ENCODE measurements around the gene CLCA1. TPM values are rescaled to one million over a fixed set of nuclear protein-coding genes. Genes with fewer than 3 reads are reported as not detected.

Gene CLCA1
- total and polyA plus RNA-seq, 2 experiments from 2014 or later: not detected

GRCh38 chr1:86436041-86436440, 32.7 kb upstream of the CLCA1 start:
- H3K27me3 Mint-ChIP-seq (ENCODE audit: insufficient read depth, low read depth, poor library complexity): no peaks in the 10 kb centered on the region
- H4K20me1 ChIP-seq (replicated peaks; ENCODE audit: insufficient read depth): no peaks in the 10 kb centered on the region
- H3K36me3 ChIP-seq (ENCODE audit: insufficient read depth): no peaks in the 10 kb centered on the region
- H3K4me3 ChIP-seq: no peak overlapping the region
- H3K4me3 Mint-ChIP-seq: no peak overlapping the region
- no peaks in the 10 kb centered on the region for H3F3A ChIP-seq (replicated peaks; ENCODE audit: low read depth)
- no peaks in the 10 kb centered on the region for H3K4me1 Mint-ChIP-seq
- ATAC-seq: no peak
- H3K9me2 ChIP-seq (ENCODE audit: insufficient read depth): no peaks in the 10 kb centered on the region
- H3K27ac ChIP-seq (ENCODE audit: low read depth): no peak overlapping the region
- H3K9me3 Mint-ChIP-seq: no peaks in the 10 kb centered on the region
- no peak for DNase-seq (ENCODE audit: low spot score)
- no peak overlapping the region for H2AFZ ChIP-seq
- H3K79me2 ChIP-seq (replicated peaks; ENCODE audit: insufficient read depth): no peaks in the 10 kb centered on the region
- H3K4me1 ChIP-seq (ENCODE audit: insufficient read depth): no peaks in the 10 kb centered on the region
- no peak overlapping the region for H3K4me2 ChIP-seq
- H3K36me3 Mint-ChIP-seq (ENCODE audit: low read depth): no peaks in the 10 kb centered on the region
- H3K27ac Mint-ChIP-seq: no peak overlapping the region
- no peaks in the 10 kb centered on the region for H3K27me3 ChIP-seq (ENCODE audit: insufficient read depth)
- TF ChIP-seq POLR2AphosphoS5 (IDR thresholded peaks at IDR 0.05; ENCODE audit: low read depth) (no peak), ZNF114 (CRISPR knock-in tag; IDR thresholded peaks at IDR 0.05) (no peak), CTCF (conservative IDR thresholded peaks at IDR 0.05; ENCODE audit: low read depth in 2 of 2) (no peak), CREB1 (CRISPR knock-in tag; IDR thresholded peaks at IDR 0.05; ENCODE audit: low read depth) (no peak), JUNB (IDR thresholded peaks at IDR 0.05; ENCODE audit: unreplicated experiment) (no peak), ZNF331 (CRISPR knock-in tag; IDR thresholded peaks at IDR 0.05; ENCODE audit: low read depth) (no peak), REST (IDR thresholded peaks at IDR 0.05; ENCODE audit: unreplicated experiment) (no peak), ZNF462 (CRISPR knock-in tag; IDR thresholded peaks at IDR 0.05) (no peak), STAT1 (IDR thresholded peaks at IDR 0.05; ENCODE audit: unreplicated experiment) (no peak), EZH2phosphoT487 (IDR thresholded peaks at IDR 0.05; ENCODE audit: unreplicated experiment) (no peak), NANOG (IDR thresholded peaks at IDR 0.05; ENCODE audit: borderline replicate concordance) (no peak), EZH2 (IDR thresholded peaks at IDR 0.05; ENCODE audit: low read depth, unreplicated experiment) (no peak), ETS1 (IDR thresholded peaks at IDR 0.05) (no peak)
